OCI-LY1 (cell line): ENCODE results near the gene CUX1.

ENCODE experiments used
- H2AFZ ChIP-seq: fragments of 200-600 bp; sonication (generic), shearing (Covaris generic); 2 replicates; pipeline ENCODE4 v1.6.0; 2014; ENCODE audit warnings: antibody characterized with exemption, mild to moderate bottlenecking, low read length
- H3F3A ChIP-seq: fragments of 200-600 bp; sonication (generic), shearing (Covaris generic); 2 replicates; pipeline ENCODE4 v1.6.0; 2014; ENCODE audit warnings: mild to moderate bottlenecking, antibody characterized with exemption, low read length, moderate library complexity; ENCODE audit not compliant: insufficient read depth
- H3K27ac ChIP-seq: fragments of 200-600 bp; sonication (generic); 2 replicates; pipeline ENCODE4 v1.5.1; 2014; ENCODE audit warnings: low read length, mixed run types, mild to moderate bottlenecking, low read depth; ENCODE audit not compliant: poor library complexity, severe bottlenecking
- H3K27me3 ChIP-seq: fragments of 200-600 bp; sonication (generic); 2 replicates; pipeline ENCODE4 v1.6.0; 2014; ENCODE audit warnings: antibody characterized with exemption, mild to moderate bottlenecking, low read length, moderate library complexity; ENCODE audit not compliant: insufficient read depth
- H3K36me3 ChIP-seq: fragments of 200-600 bp; sonication (generic); 2 replicates; pipeline ENCODE4 v1.6.1; 2014; ENCODE audit warnings: mild to moderate bottlenecking, antibody characterized with exemption, low read length, moderate library complexity, mixed read lengths; ENCODE audit not compliant: insufficient read depth
- H3K4me1 ChIP-seq: fragments of 200-600 bp; sonication (generic); 2 replicates; pipeline ENCODE4 v1.5.1; 2014; ENCODE audit warnings: mild to moderate bottlenecking, low read length, moderate library complexity; ENCODE audit not compliant: insufficient read depth, severe bottlenecking
- H3K4me2 ChIP-seq: fragments of 200-600 bp; sonication (generic), shearing (Covaris generic); 2 replicates; pipeline ENCODE4 v1.6.1; 2014; ENCODE audit warnings: low read length
- H3K4me3 ChIP-seq: fragments of 200-600 bp; sonication (generic); 2 replicates; pipeline ENCODE4 v1.5.1; 2014; ENCODE audit warnings: low read length, low read depth, mild to moderate bottlenecking, mixed read lengths; ENCODE audit not compliant: poor library complexity, severe bottlenecking
- H3K79me2 ChIP-seq: fragments of 200-600 bp; shearing (Covaris generic); 2 replicates; pipeline ENCODE4 v1.6.1; 2016; ENCODE audit warnings: mixed run types, low read length, mixed read lengths; ENCODE audit not compliant: insufficient read depth
- H3K9ac ChIP-seq: fragments of 200-600 bp; sonication (generic), shearing (Covaris generic); 2 replicates; pipeline ENCODE4 v1.6.1; 2014; ENCODE audit warnings: mild to moderate bottlenecking, low read length, mixed read lengths
- H3K9me2 ChIP-seq: fragments of 200-600 bp; sonication (generic), shearing (Covaris generic); 2 replicates; pipeline ENCODE4 v1.6.1; 2014; ENCODE audit warnings: low read depth, mild to moderate bottlenecking, low read length, mixed read lengths
- H3K9me3 ChIP-seq: fragments of 200-600 bp; shearing (Covaris generic); 2 replicates; pipeline ENCODE4 v1.6.1; 2014; ENCODE audit warnings: low read length, mixed read lengths
- H4K20me1 ChIP-seq: fragments of 200-600 bp; sonication (generic), shearing (Covaris generic); 2 replicates; pipeline ENCODE4 v1.6.0; 2016; ENCODE audit warnings: mild to moderate bottlenecking, low read length; ENCODE audit not compliant: insufficient read depth
- CTCF ChIP-seq: fragments of 200-600 bp; sonication (generic), shearing (Covaris generic); IDR thresholded peaks from 2 replicates; pipeline ENCODE4 v1.5.1; 2017; ENCODE audit warnings: mild to moderate bottlenecking, antibody characterized with exemption, low read length, moderate library complexity, mixed read lengths
- EZH2 ChIP-seq: fragments of 200-600 bp; sonication (generic), shearing (Covaris generic); IDR thresholded peaks from 2 replicates; pipeline ENCODE4 v1.8.0; 2017; ENCODE audit warnings: borderline replicate concordance, mixed run types, mild to moderate bottlenecking, antibody characterized with exemption, low read length, moderate library complexity, mixed read lengths

Gene CUX1

GRCh38 chr7:102068846-102069245 lies 251.4 kb downstream of the CUX1 start:
- H3K9me3 ChIP-seq = peaks cover 2% of the 10 kb centered on the region; the same call in 1 of the 2 replicates
- no peaks in the 10 kb centered on the region for H4K20me1 ChIP-seq
- no peak for TF ChIP-seq EZH2
- TF ChIP-seq CTCF = no peak
- H3F3A ChIP-seq = no peaks in the 10 kb centered on the region
- peak overlapping the region; percentile 36 for H3K4me3 ChIP-seq
- peak overlapping the region; percentile 60 for H3K27ac ChIP-seq
- H3K4me2 ChIP-seq = peak overlapping the region; percentile 52
- no peaks in the 10 kb centered on the region for H3K9me2 ChIP-seq
- no peak overlapping the region for H2AFZ ChIP-seq
- no peaks in the 10 kb centered on the region for H3K27me3 ChIP-seq
- H3K36me3 ChIP-seq = peaks cover 64% of the 10 kb centered on the region
- peak overlapping the region; percentile 27; the same call in 1 of the 2 replicates for H3K9ac ChIP-seq
- no peaks in the 10 kb centered on the region for H3K79me2 ChIP-seq
- H3K4me1 ChIP-seq = peaks cover 45% of the 10 kb centered on the region

GRCh38 chr7:102069931-102070629 lies 252.7 kb downstream of the CUX1 start:
- Histone ChIP-seq H3F3A (no peaks in the 10 kb centered on the region), H3K36me3 (peaks cover 76% of the 10 kb centered on the region), H3K9me2 (no peaks in the 10 kb centered on the region), H3K4me3 (no peak overlapping the region), H3K4me2 (no peak overlapping the region), H3K4me1 (peaks cover 32% of the 10 kb centered on the region), H3K9me3 (peaks cover 2% of the 10 kb centered on the region; the same call in 1 of the 2 replicates), H3K27me3 (no peaks in the 10 kb centered on the region), H4K20me1 (no peaks in the 10 kb centered on the region), H3K27ac (peak overlapping the region; percentile 60), H3K9ac (no peak overlapping the region), H2AFZ (no peak overlapping the region), H3K79me2 (no peaks in the 10 kb centered on the region)
- TF ChIP-seq CTCF (peak; percentile 58), EZH2 (no peak)

DNA sequence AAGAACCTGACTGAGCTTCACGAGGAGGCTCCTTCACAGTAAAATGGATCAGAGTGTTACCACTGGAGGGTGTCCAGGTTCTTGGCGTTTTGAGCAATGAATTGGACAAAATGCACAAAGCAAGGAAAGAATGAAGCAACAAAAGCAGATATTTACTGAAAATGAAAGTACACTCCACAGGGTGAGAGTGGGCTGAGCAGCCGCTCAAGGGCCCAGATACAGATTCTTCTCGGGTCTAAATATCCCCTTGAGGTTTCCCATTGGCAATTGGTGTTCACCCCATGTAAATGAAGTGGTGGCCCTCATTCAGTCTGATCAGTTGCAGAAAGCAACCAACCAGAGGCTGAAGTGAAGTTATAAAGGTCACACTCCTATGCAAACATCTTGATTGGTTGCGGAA lies 254.6 kb downstream of the CUX1 start:
- Histone ChIP-seq H3K9me3 (peaks cover 2% of the 10 kb centered on the region; the same call in 1 of the 2 replicates), H3K9ac (no peak overlapping the region), H3K4me2 (no peak overlapping the region), H3K36me3 (peaks cover 74% of the 10 kb centered on the region), H2AFZ (no peak overlapping the region), H4K20me1 (no peaks in the 10 kb centered on the region), H3F3A (no peaks in the 10 kb centered on the region), H3K79me2 (no peaks in the 10 kb centered on the region), H3K4me1 (peaks cover 24% of the 10 kb centered on the region), H3K27ac (no peak overlapping the region), H3K27me3 (no peaks in the 10 kb centered on the region), H3K9me2 (no peaks in the 10 kb centered on the region), H3K4me3 (no peak overlapping the region)
- TF ChIP-seq CTCF (no peak), EZH2 (no peak)
